Measurements from ENCODE around the gene MARCHF6.
"Not testable (repeated sequence)": the region's sequence is repeated elsewhere in the genome, so short reads cannot be mapped to it uniquely, and the experiment has no call there.

Gene MARCHF6

GRCh38 chr5:10381803-10382202 is 28.3 kb downstream of the MARCHF6 start:
- DNase-seq (ENCODE audit: low spot score): no peak

DNA sequence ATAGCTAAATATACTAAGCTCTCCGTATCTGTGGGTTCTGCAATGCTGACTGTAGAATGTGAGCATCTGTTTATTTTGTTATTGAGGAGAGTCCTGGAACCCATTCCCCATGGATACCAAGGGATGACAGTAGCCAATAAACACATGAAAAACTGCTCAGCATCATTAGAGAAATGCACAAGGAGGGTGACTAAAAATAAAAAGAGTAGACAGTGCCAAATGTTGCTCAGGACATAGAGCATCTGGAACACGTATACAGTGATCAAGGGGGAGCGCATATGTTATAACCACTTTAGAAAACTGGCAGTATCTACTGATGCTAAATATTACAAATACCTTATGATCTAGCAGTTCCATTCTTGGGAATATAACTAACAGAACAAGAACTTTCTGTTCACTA is 31.0 kb downstream of the MARCHF6 start:
- no peak for DNase-seq (ENCODE audit: low spot score)

DNA sequence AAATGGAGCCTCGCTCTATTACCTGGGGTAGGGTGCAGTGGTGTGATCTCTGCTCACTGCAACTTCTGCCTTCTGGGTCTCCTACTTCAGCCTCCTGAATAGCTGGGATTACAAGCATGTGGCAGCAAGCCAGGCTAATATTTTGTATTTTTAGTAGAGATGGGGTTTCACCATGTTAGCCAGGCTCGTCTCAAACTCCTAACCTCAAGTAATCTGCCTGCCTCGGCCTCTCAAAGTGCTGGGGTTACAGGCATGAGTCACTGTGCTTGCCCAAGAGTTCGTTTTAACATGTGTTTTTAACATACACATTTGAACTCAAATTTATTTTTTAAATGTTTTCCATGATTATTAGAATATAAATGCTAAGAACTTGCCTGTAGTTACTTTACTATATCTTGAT is 34.2 kb downstream of the MARCHF6 start:
- no peak for DNase-seq (ENCODE audit: low spot score)

GRCh38 chr5:10391130-10391529 is 37.6 kb downstream of the MARCHF6 start:
- DNase-seq (ENCODE audit: low spot score): no peak

DNA sequence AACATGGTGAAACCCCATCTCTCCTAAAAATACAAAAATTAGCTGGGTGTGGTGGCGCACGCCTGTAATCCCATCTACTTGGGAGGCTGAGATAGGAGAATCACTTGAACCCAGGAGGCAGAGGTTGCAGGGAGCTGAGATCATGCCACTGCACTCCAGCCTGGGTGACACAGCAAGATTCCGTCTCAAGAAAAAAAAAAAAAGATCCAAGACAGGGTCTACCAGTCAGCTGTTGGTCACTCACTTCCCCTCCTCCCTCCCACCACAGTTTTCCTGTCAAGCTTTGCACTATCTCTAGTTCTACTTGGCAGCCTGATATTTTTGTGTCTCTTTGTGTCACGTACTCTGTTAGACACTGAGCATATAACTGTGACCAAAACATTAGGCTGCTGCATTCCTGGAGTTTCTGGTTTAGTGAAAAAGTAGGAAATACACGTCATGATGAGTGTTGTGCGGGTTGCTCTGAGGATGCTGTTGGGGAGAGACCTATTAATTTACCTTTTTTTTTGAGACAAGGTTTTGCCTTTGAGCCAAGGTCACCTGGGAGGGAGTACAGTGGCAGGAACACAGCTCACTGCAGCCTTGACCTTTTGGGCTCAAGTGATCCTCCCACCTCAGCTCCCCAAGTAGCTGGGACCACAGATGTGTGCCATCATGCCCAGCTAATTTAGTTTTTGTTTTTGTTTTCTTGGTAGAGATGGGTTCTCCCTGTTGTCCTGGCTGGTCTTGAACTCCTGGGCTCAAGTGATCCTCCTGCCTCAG is 39.3 kb downstream of the MARCHF6 start:
- DNase-seq (ENCODE audit: low spot score): not testable (repeated sequence)

- no peak for DNase-seq (ENCODE audit: low spot score)
Measured at GRCh38 chr5:10393491-10393890, 40.0 kb downstream of the MARCHF6 start.

DNA sequence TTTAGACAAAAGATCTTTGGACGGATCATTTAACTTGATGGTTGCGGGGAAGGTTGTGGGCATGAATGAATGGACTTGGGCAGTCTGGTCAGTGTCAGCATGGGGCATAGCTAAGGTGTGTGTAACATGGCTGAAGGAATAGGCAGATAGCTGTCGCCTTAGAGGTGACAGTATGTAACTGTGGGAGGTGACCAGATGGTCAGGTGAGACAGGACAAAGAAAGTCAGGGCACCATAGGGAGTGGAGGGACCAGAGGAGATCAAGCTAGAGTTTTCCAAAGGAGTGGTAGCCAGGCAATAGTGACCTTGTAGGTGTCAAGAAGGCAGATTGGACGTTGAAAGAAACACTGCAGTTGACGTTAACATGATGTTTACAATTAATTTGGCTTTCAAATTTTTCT is 43.1 kb downstream of the MARCHF6 start:
- no peak for DNase-seq (ENCODE audit: low spot score)

- no peak for DNase-seq (ENCODE audit: low spot score)
Measured at GRCh38 chr5:10399839-10400238, 46.3 kb downstream of the MARCHF6 start.

DNA sequence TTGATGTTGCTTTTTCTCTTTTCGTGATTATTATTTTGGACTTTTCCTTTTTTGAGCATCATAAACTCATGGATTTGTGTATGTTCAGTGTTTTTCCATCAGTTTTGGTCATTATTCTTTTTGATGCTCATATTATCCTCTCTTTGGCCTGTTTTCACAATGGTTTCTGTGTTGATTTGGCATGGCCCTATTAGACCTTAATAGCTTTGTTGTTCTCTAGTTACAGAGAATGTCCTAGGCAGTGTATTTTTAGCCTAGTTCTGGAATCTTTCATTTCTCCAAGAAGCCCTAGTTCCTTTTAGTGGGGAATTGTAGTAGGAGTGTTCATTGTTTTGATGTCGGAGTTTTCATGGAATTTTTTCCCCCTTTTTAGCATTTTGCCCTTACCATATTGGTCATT is 46.9 kb downstream of the MARCHF6 start:
- DNase-seq (ENCODE audit: low spot score): no peak

DNA sequence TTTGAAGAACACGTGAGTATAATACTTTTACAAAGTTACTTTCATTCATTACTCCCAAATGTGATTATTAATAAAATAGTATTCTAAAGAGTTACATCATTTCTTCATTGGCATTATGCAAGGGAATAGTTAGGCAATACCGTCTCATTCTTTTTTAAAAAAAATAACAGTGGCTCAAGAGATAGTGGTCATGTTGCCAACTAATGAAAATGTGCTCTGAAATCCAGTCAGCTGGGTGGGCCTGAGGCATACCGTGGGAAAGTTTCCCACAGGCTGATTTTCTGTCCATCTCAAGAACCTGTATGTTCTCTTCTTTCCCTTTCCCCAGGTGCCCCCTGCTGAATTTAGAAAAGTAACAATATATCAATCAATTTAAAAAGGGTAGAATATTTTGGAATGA is 47.3 kb downstream of the MARCHF6 start:
- no peak for DNase-seq (ENCODE audit: low spot score)

DNA sequence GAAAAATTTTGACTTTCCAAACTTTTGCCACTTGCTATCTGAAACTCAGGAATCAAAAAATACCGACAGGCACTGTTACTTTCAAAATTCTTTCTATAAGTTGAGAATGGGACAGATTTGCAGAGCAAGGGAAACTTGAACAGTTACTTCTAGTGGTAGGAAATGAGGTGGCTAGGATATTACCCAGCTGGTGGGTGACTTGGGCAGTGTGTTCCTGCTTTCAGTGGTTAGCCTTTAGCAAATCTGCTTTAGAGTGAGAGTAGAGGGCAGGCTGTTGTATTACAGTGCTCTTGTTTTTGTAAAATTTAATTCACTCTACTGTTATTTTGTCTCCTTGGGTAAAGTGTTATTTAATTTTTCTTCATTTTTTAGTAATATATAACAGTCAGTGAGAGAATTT is 48.0 kb downstream of the MARCHF6 start:
- no peak for DNase-seq (ENCODE audit: low spot score)

All from D341Med (cell line).